Endothelial cell (in vitro differentiated cells): Measurements from ENCODE around the gene CITED1. TPM values are rescaled to one million over a fixed set of nuclear protein-coding genes. Genes with fewer than 3 reads are reported as not detected.

Source experiments
- DNase-seq: peaks from one replicate; pipeline ENCODE4 v3.0.0; 2021; ENCODE audit warnings: low spot score
- H3K27ac Mint-ChIP-seq: one replicate; pipeline ENCODE4 v1.8.0; 2021; ENCODE audit warnings: mixed read lengths, inconsistent platforms; ENCODE audit not compliant: unreplicated experiment
- H3K27me3 Mint-ChIP-seq: one replicate; pipeline ENCODE4 v1.8.0; 2021; ENCODE audit warnings: mild to moderate bottlenecking, moderate library complexity, mixed read lengths, inconsistent platforms; ENCODE audit not compliant: unreplicated experiment
- H3K36me3 Mint-ChIP-seq: one replicate; pipeline ENCODE4 v1.8.0; 2021; ENCODE audit warnings: mild to moderate bottlenecking, low read depth, mixed read lengths, inconsistent platforms; ENCODE audit not compliant: unreplicated experiment
- H3K4me1 Mint-ChIP-seq: one replicate; pipeline ENCODE4 v1.8.0; 2021; ENCODE audit warnings: mild to moderate bottlenecking, mixed read lengths, inconsistent platforms; ENCODE audit not compliant: unreplicated experiment
- H3K4me3 Mint-ChIP-seq: one replicate; pipeline ENCODE4 v1.8.0; 2021; ENCODE audit warnings: mild to moderate bottlenecking, mixed read lengths, inconsistent platforms; ENCODE audit not compliant: unreplicated experiment
- H3K9me3 Mint-ChIP-seq: one replicate; pipeline ENCODE4 v1.8.0; 2021; ENCODE audit warnings: mixed read lengths, inconsistent platforms; ENCODE audit not compliant: unreplicated experiment
- CTCF ChIP-seq: fragments of 200-600 bp; sonication (generic); IDR thresholded peaks from one replicate; pipeline ENCODE4 v1.5.0; 2021; ENCODE audit warnings: antibody characterized with exemption; ENCODE audit not compliant: unreplicated experiment
- total RNA-seq: library from RNA; stranded (reverse); fragmentation: NEBNext Ultra II Directional; extraction: Animal tissue kit (Norgen Biotek cat#: 25700); gene quantifications from one replicate; pipeline ENCODE4 v1.2.1, GENCODE V29; 2021; ENCODE audit not compliant: unreplicated experiment

Gene CITED1
- total RNA-seq, 1 donor from 2014 or later = 3.2 TPM

DNA sequence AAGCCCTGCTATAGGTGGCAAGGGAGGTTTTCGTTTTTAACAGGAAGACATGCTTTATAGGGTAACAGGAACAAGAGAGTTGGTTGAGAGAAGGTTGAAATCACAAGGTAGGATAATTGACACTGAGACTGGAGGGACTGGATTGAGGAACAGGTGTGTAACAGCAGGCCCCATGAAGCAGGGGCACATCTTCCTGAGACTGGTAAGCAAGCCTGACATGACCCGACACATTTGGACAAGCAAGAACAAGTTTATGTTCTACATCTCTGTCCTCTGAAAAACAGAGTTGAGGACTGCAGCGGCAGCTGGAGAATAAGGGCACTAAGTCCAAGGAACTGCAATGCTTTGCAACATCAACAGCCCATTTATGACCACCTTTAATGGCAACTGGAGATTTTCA lies 33.9 kb downstream of the CITED1 start:
- TF ChIP-seq CTCF = no peak
- H3K27ac Mint-ChIP-seq = no peak overlapping the region
- peaks cover 16% of the 10 kb centered on the region for H3K4me1 Mint-ChIP-seq
- no peak for DNase-seq
- H3K9me3 Mint-ChIP-seq = no peaks in the 10 kb centered on the region
- H3K27me3 Mint-ChIP-seq = peaks cover 5% of the 10 kb centered on the region
- H3K36me3 Mint-ChIP-seq = peaks cover 26% of the 10 kb centered on the region
- H3K4me3 Mint-ChIP-seq = no peak overlapping the region

- Mint-ChIP-seq H3K36me3 (peaks cover 26% of the 10 kb centered on the region), H3K9me3 (no peaks in the 10 kb centered on the region), H3K4me1 (peaks cover 16% of the 10 kb centered on the region), H3K4me3 (no peak overlapping the region), H3K27me3 (peaks cover 5% of the 10 kb centered on the region), H3K27ac (no peak overlapping the region)
- DNase-seq = no peak
- TF ChIP-seq CTCF = no peak
Measured at GRCh38 chrX:72271091-72271788, 34.5 kb downstream of the CITED1 start.

GRCh38 chrX:72270316-72270866 lies 35.3 kb downstream of the CITED1 start:
- Mint-ChIP-seq H3K4me3 (no peak overlapping the region), H3K36me3 (peaks cover 26% of the 10 kb centered on the region), H3K9me3 (no peaks in the 10 kb centered on the region), H3K4me1 (peaks cover 16% of the 10 kb centered on the region), H3K27me3 (peaks cover 5% of the 10 kb centered on the region), H3K27ac (no peak overlapping the region)
- TF ChIP-seq CTCF = no peak
- DNase-seq = no peak

DNA sequence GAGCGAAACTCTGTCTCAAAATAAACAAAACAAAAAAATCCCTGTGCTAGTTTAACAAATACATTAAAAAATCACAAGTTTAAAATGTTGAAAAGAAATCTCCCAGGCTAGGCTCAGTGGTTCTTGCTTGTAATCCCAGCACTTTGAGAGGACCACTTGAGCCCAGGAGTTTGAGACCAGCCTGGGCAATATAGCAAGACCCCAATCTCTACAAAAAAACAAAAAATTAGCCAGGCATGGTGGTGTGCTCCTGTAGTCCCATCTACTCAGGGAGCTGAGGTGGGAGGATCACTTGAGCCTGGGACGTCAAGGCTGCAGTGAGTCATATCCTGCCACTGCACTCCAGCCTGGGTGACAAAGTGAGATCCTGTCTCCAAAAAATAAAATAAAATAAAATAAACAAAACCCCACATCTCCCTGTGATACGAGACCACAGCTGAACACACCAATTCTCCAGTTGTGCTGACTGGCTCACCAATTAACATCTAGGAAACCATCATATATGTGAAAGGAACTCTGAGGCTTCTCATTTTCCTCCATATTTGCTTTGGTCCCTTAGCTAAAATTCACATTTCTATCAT lies 36.0 kb downstream of the CITED1 start:
- Mint-ChIP-seq H3K36me3 (peaks cover 21% of the 10 kb centered on the region), H3K4me1 (peaks cover 11% of the 10 kb centered on the region), H3K27me3 (peaks cover 5% of the 10 kb centered on the region), H3K4me3 (no peak overlapping the region), H3K27ac (no peak overlapping the region), H3K9me3 (no peaks in the 10 kb centered on the region)
- no peak for TF ChIP-seq CTCF
- DNase-seq = no peak
